ENCODE measurements around the gene CCNL1. TPM values are rescaled to one million over a fixed set of nuclear protein-coding genes. Genes with fewer than 3 reads are reported as not detected.
"Not testable (repeated sequence)": the region's sequence is repeated elsewhere in the genome, so short reads cannot be mapped to it uniquely, and the experiment has no call there.

CCNL1 gene
- total and polyA plus RNA-seq, 2 of the 4 experiments (the other 2 are of a cell fraction): 60.9 to 83.3 TPM

DNA sequence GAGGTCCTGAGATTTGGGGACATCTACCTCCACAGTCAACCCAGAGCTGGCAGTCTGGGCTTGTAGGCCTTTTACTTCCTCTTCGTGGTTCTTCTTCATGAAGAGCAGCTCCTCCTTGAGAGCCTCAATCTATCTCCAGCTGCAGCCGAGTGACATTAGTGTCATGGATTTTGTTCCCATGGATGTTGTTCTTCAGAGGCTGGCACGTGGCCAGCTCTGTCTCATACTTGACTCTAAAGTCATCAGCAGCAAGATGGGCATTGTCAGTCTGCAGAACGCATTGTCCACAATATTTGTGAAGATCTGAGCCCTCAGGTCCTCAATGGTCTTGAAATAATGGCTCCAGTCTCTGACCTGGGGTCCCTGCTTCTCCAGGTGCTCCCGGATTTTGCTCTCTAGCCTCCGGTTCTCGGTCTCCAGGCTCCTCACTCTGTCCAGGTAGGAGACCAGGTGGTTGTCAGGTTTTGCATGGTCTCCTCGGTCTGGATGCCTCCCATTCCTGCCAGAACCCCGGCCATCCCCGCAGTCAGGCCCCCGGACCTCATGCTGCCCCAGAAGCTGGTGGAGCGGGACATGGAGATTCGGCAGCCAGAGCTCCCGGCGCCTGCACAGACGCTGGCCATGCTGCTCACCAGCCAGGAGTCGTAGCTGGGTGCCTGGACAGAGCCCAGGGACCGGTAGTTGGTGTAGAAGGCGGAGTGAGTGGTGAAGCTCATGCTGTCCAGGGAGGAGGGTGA, 3.4 kb upstream of the CCNL1 start (continued):
- no peak for TF ChIP-seq RAD21 (IDR thresholded peaks at IDR 0.05; ENCODE audit: low read length)

DNA sequence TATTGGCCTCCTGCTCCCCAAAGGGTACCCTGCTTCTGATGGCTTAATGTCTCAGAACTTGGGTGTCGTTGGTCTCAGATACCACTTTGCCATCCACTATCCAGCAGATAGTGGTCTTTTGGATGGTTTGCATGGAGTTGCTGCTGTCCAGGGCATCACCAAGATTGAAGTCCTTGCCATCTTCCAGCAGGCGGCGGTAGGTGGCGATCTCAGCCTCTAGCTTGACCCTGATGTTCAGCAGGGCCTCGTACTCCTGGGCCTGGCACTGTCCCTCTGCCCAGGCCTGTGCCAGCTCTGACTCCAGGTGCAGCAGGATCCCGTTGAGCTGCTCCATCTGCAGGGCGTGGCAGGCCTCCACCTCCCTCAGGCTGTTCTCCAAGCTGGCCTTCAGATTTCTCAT, 2.7 kb upstream of the CCNL1 start:
- H3K14ac ChIP-seq (replicated peaks; ENCODE audit: low read depth, low read length); H2BK5ac ChIP-seq (ENCODE audit: low read depth, low read length, poor library complexity, severe bottlenecking); H2BK15ac ChIP-seq (ENCODE audit: low read depth, low read length); H3K79me1 ChIP-seq (ENCODE audit: low read depth in 1 of 2, low read length in 2 of 2); DNase-seq; H3K36me3 ChIP-seq (ENCODE audit: control insufficient read depth, insufficient read depth, low read length); H3K56ac ChIP-seq (ENCODE audit: extremely low read depth, insufficient read depth, low read length); H2AK9ac ChIP-seq (replicated peaks; ENCODE audit: low read depth, low read length, poor library complexity); ATAC-seq (ENCODE audit: low read depth); H3K4me3 ChIP-seq (ENCODE audit: insufficient read depth, low read depth, low read length); BruUV-seq (replicated peaks); POLR2A ChIA-PET (ENCODE audit: unreplicated experiment); H4K91ac ChIP-seq (ENCODE audit: insufficient read depth, low read depth, low read length); dilution Hi-C loops (cut with HindIII; ENCODE audit: low sequenced_read_pairs, unreplicated experiment); H3K18ac ChIP-seq (ENCODE audit: low read depth, low read length); H3K27ac ChIP-seq (ENCODE audit: insufficient read depth, low read length); H2BK120ac ChIP-seq (ENCODE audit: low read depth, low read length); H3K4me1 ChIP-seq (ENCODE audit: control insufficient read depth, insufficient read depth, low read length); H4K5ac ChIP-seq (ENCODE audit: low read depth, low read length); H3K9me3 ChIP-seq (ENCODE audit: control insufficient read depth, insufficient read depth, low read length); H3K9ac ChIP-seq (ENCODE audit: low read depth, low read length); H2BK20ac ChIP-seq (ENCODE audit: low read depth, low read length); H2AK5ac ChIP-seq (ENCODE audit: low read depth, low read length); intact Hi-C loops (cut with micrococcal nuclease); H3K4me2 ChIP-seq (ENCODE audit: low read depth, low read length); H3K9me1 ChIP-seq (ENCODE audit: insufficient read depth, low read length); H2AFZ ChIP-seq (replicated peaks; ENCODE audit: low read length, poor library complexity); H3K4ac ChIP-seq (ENCODE audit: low read depth, low read length); H4K8ac ChIP-seq (ENCODE audit: low read depth in 2 of 2, low read length in 2 of 2); H3K23ac ChIP-seq (ENCODE audit: low read depth, low read length); H3K27me3 ChIP-seq (ENCODE audit: control insufficient read depth, insufficient read depth, low read length): not testable (repeated sequence)
- in situ Hi-C loops (cut with MboI; ENCODE audit: low sequenced_read_pairs): loop anchor here (25.0 kb wide), 1 partner anchor 1550 kb away; no protein-coding TSS in a partner anchor
- H4K20me1 ChIP-seq (ENCODE audit: insufficient read depth, low read length): peaks cover 17% of the 10 kb centered on the region
- WGBS, 2 experiments (ENCODE audit: extremely low coverage in 2 of 2, insufficient read length in 1 of 2): 84% methylated on average over 6 of the region's 7 CpGs; no CpG with 5 or more reads in 1 of the 2 experiments
- CTCF ChIA-PET: interaction anchor here (1.0 kb wide), 1 partner anchor 12 kb away, joined by 3 read pairs; no protein-coding TSS in a partner anchor

Data from IMR-90 (cell line).